H1 (cell line): ENCODE results near the gene IL1R1. TPM values are rescaled to one million over a fixed set of nuclear protein-coding genes. Genes with fewer than 3 reads are reported as not detected.

ENCODE experiments used
- CTCF ChIA-PET: fragments of 300-600 bp; sonication (Branson Sonifier 250); formaldehyde crosslinking; loops from one replicate; lab custom pipeline; 2021; ENCODE audit not compliant: partially characterized antibody; lab: Charles Lee
- POLR2A ChIA-PET: fragments of 300-600 bp; sonication (Branson Sonifier 250); formaldehyde crosslinking; loops from one replicate; lab custom pipeline; 2021; ENCODE audit warnings: inconsistent platforms; ENCODE audit not compliant: partially characterized antibody; lab: Charles Lee
- DNase-seq, 2 experiments: peaks; one replicate each; pipeline versions ENCODE4 v3.0.0 to v3.0.0-alpha.2; 2010 to 2022; ENCODE audit warnings: low spot score in 2 of 2, low read depth in 1 of 2, mixed read lengths in 1 of 2
- FAIRE-seq: peaks from 2 replicates; lab custom pipeline; 2011; peaks lifted over from hg19 to GRCh38; lab: Jason Lieb, UNC
- H2AFZ ChIP-seq: 2 replicates; pipeline ENCODE4 v1.8.1; 2012; ENCODE audit warnings: low read length, inconsistent platforms
- H2AK5ac ChIP-seq: 2 replicates; pipeline ENCODE4 v1.6.1; 2013; ENCODE audit warnings: low read depth, low read length
- H2BK120ac ChIP-seq: replicated peaks from 2 replicates; pipeline ENCODE3; 2013; ENCODE audit warnings: low read depth, low read length, inconsistent platforms
- H2BK12ac ChIP-seq: 2 replicates; pipeline ENCODE4 v1.6.1; 2013; ENCODE audit warnings: low read depth, low read length
- H2BK15ac ChIP-seq: 2 replicates; pipeline ENCODE4 v1.6.1; 2013; ENCODE audit warnings: low read length
- H2BK20ac ChIP-seq: 2 replicates; pipeline ENCODE4 v1.6.1; 2013; ENCODE audit warnings: low read length
- H2BK5ac ChIP-seq: 2 replicates; pipeline ENCODE4 v1.6.1; 2013; ENCODE audit warnings: low read depth, low read length
- H3K14ac ChIP-seq: 2 replicates; pipeline ENCODE4 v1.6.1; 2013; ENCODE audit warnings: inconsistent platforms; ENCODE audit not compliant: insufficient read length
- H3K18ac ChIP-seq: 2 replicates; pipeline ENCODE4 v1.6.1; 2013; ENCODE audit warnings: low read length; ENCODE audit errors: extremely low read depth
- H3K23ac ChIP-seq: 2 replicates; pipeline ENCODE4 v1.6.1; 2013; ENCODE audit warnings: inconsistent platforms; ENCODE audit not compliant: insufficient read length
- H3K23me2 ChIP-seq: 2 replicates; pipeline ENCODE4 v1.6.1; 2013; ENCODE audit warnings: low read depth, low read length
- H3K27ac ChIP-seq: 2 replicates; pipeline ENCODE4 v1.6.1; 2011; ENCODE audit warnings: low read depth, low read length, inconsistent platforms
- H3K27me3 ChIP-seq, 4 experiments: replicated peaks in 1 of 4; 1 replicate in 1 of 4; 2 replicates in 3 of 4; pipeline versions ENCODE4 v1.6.1 to v1.8.1; 2011 to 2013; ENCODE audit warnings: low read length in 3 of 4, mild to moderate bottlenecking in 3 of 4, inconsistent platforms in 2 of 4, mixed read lengths in 2 of 4, moderate library complexity in 1 of 4; ENCODE audit not compliant: control insufficient read depth in 3 of 4, insufficient read depth in 3 of 4; ENCODE audit errors: extremely low read depth in 1 of 4
- H3K36me3 ChIP-seq, 4 experiments: 2 replicates each; pipeline versions ENCODE4 v1.6.1 to v1.8.1; 2011 to 2013; ENCODE audit warnings: mild to moderate bottlenecking in 4 of 4, low read length in 3 of 4, moderate library complexity in 2 of 4, control low read depth in 1 of 4, inconsistent platforms in 1 of 4; ENCODE audit not compliant: insufficient read depth in 4 of 4, control insufficient read depth in 2 of 4
- H3K4ac ChIP-seq: replicated peaks from 2 replicates; pipeline ENCODE3; 2013; ENCODE audit warnings: low read length, low read depth, mixed read lengths, inconsistent platforms; ENCODE audit not compliant: insufficient read length
- H3K4me1 ChIP-seq, 4 experiments: replicated peaks in 1 of 4; 1 replicate in 1 of 4; 2 replicates in 3 of 4; pipeline versions ENCODE4 v1.6.1 to v1.8.1; 2011 to 2013; ENCODE audit warnings: low read length in 3 of 4, inconsistent platforms in 2 of 4, mixed read lengths in 1 of 4; ENCODE audit not compliant: insufficient read depth in 4 of 4, control insufficient read depth in 3 of 4
- H3K4me2 ChIP-seq, 2 experiments: 2 replicates each; pipeline versions ENCODE4 v1.6.1 to v1.8.1; 2011 to 2013; ENCODE audit warnings: low read depth in 2 of 2, low read length in 2 of 2, control low read depth in 1 of 2, inconsistent platforms in 1 of 2, mild to moderate bottlenecking in 1 of 2; ENCODE audit not compliant: insufficient read depth in 1 of 2
- H3K4me3 ChIP-seq, 4 experiments: fragments of 200-600, 300-600 bp in 1 of 4; sonication (generic), shearing (Covaris generic), sonication (Bioruptor Twin) in 1 of 4; 2 replicates each; pipeline versions ENCODE4 v1.5.1 to v1.8.1; 2011 to 2016; ENCODE audit warnings: low read length in 4 of 4, low read depth in 3 of 4, control low read depth in 2 of 4, inconsistent platforms in 2 of 4, mild to moderate bottlenecking in 2 of 4, mixed read lengths in 1 of 4, moderate library complexity in 1 of 4; ENCODE audit not compliant: insufficient read depth in 2 of 4; ENCODE audit errors: extremely low read depth in 1 of 4
- H3K56ac ChIP-seq: replicated peaks from 2 replicates; pipeline ENCODE3; 2013; ENCODE audit warnings: low read depth, mild to moderate bottlenecking, mixed read lengths, low read length, inconsistent platforms; ENCODE audit not compliant: insufficient read length
- H3K79me1 ChIP-seq: 2 replicates; pipeline ENCODE4 v1.6.1; 2013; ENCODE audit warnings: low read depth, low read length, control low read depth
- H3K79me2 ChIP-seq, 2 experiments: 2 replicates each; pipeline versions ENCODE4 v1.6.1 to v1.8.1; 2012 to 2013; ENCODE audit warnings: low read length in 2 of 2, mild to moderate bottlenecking in 2 of 2, inconsistent platforms in 1 of 2; ENCODE audit not compliant: insufficient read depth in 2 of 2, control insufficient read depth in 1 of 2
- H3K9ac ChIP-seq, 4 experiments: replicated peaks in 1 of 4; 1 replicate in 1 of 4; 2 replicates in 3 of 4; pipeline versions ENCODE4 v1.6.1 to v1.8.1; 2011 to 2013; ENCODE audit warnings: low read depth in 3 of 4, low read length in 3 of 4, control low read depth in 2 of 4, mild to moderate bottlenecking in 2 of 4, moderate library complexity in 2 of 4, inconsistent platforms in 1 of 4; ENCODE audit errors: extremely low read depth in 1 of 4
- H3K9me3 ChIP-seq, 2 experiments: 2 replicates each; pipeline versions ENCODE4 v1.6.1 to v1.8.1; 2012 to 2013; ENCODE audit warnings: mild to moderate bottlenecking in 2 of 2, moderate library complexity in 2 of 2, control low read depth in 1 of 2, inconsistent platforms in 1 of 2, low read depth in 1 of 2, low read length in 1 of 2, mixed read lengths in 1 of 2; ENCODE audit not compliant: insufficient read depth in 2 of 2
- H4K20me1 ChIP-seq, 2 experiments: replicated peaks in 1 of 2; 2 replicates each; pipeline versions ENCODE3 to v1.8.1; 2011 to 2013; ENCODE audit warnings: inconsistent platforms in 2 of 2, low read length in 2 of 2, mild to moderate bottlenecking in 1 of 2; ENCODE audit not compliant: insufficient read depth in 2 of 2, control insufficient read depth in 1 of 2
- H4K5ac ChIP-seq: 2 replicates; pipeline ENCODE4 v1.6.1; 2013; ENCODE audit warnings: low read length, low read depth, mixed read lengths, inconsistent platforms; ENCODE audit not compliant: insufficient read length
- H4K8ac ChIP-seq: 2 replicates; pipeline ENCODE4 v1.8.0; 2013; ENCODE audit warnings: mild to moderate bottlenecking, moderate library complexity, low read length, inconsistent platforms; ENCODE audit not compliant: insufficient read depth; ENCODE audit errors: extremely low read depth
- H4K91ac ChIP-seq: replicated peaks from 2 replicates; pipeline ENCODE3; 2013; ENCODE audit warnings: low read length, mixed read lengths, inconsistent platforms; ENCODE audit not compliant: insufficient read length
- ASH2L ChIP-seq: fragments of 200-600, 300-600 bp; sonication (generic); IDR thresholded peaks from one replicate; pipeline ENCODE4 v1.7.1; 2017; ENCODE audit warnings: low read length
- CEBPB ChIP-seq: IDR thresholded peaks from 2 replicates; pipeline ENCODE4 v1.6.1; 2012; ENCODE audit warnings: low read depth, low read length
- CHD1 ChIP-seq: IDR thresholded peaks from 2 replicates; pipeline ENCODE4 v1.6.1; 2012; ENCODE audit warnings: low read depth, low read length, improper control_type of control experiment
- CHD2 ChIP-seq: IDR thresholded peaks from 2 replicates; pipeline ENCODE4 v1.6.1; 2012; ENCODE audit warnings: low read length, improper control_type of control experiment
- EGR1 ChIP-seq: IDR thresholded peaks from 2 replicates; pipeline ENCODE4 v1.6.1; 2011; ENCODE audit warnings: low read depth, low read length, borderline replicate concordance
- JUN ChIP-seq: IDR thresholded peaks from 2 replicates; pipeline ENCODE4 v1.6.1; 2011; ENCODE audit warnings: low read depth, mild to moderate bottlenecking, improper control_type of control experiment, low read length
- JUND ChIP-seq: IDR thresholded peaks from 2 replicates; pipeline ENCODE4 v1.6.1; 2011; ENCODE audit warnings: mild to moderate bottlenecking, improper control_type of control experiment, low read length
- KDM1A ChIP-seq: fragments of 200-600, 300-600 bp; sonication (generic); IDR thresholded peaks from 2 replicates; pipeline ENCODE4 v1.7.1; 2016; ENCODE audit warnings: mild to moderate bottlenecking, low read length, borderline replicate concordance
- KDM5A ChIP-seq: fragments of 200-600 bp; IDR thresholded peaks from 2 replicates; pipeline ENCODE4 v1.7.1; 2012; ENCODE audit warnings: mild to moderate bottlenecking, low read length, inconsistent platforms, mixed read lengths
- MAFK ChIP-seq: IDR thresholded peaks from 2 replicates; pipeline ENCODE4 v1.6.1; 2012; ENCODE audit warnings: low read depth, mild to moderate bottlenecking, improper control_type of control experiment, low read length
- RNF2 ChIP-seq: fragments of 200-900, 300-1000 bp; sonication (generic); IDR thresholded peaks from 2 replicates; pipeline ENCODE4 v1.7.1; 2016; ENCODE audit warnings: borderline replicate concordance, low read depth, mild to moderate bottlenecking, antibody characterized with exemption, low read length; ENCODE audit not compliant: poor library complexity, severe bottlenecking; ENCODE audit errors: missing control alignments
- SP1 ChIP-seq: IDR thresholded peaks from 2 replicates; pipeline ENCODE4 v1.6.1; 2011; ENCODE audit warnings: low read depth, low read length
- YY1 ChIP-seq: IDR thresholded peaks from 2 replicates; pipeline ENCODE4 v1.6.1; 2011; ENCODE audit warnings: low read depth, mild to moderate bottlenecking, low read length
- WGBS, 2 experiments: shearing (Covaris generic) in 1 of 2; methylation state at CpG; one replicate each; pipeline versions ENCODE4 v1.1.6 to v1.1.7; 2013 to 2015; ENCODE audit warnings: low lambda C conversion rate in 2 of 2, mixed read lengths in 2 of 2, inconsistent platforms in 1 of 2, low coverage in 1 of 2, missing lambda C conversion rate in 1 of 2; ENCODE audit not compliant: insufficient replicate concordance in 2 of 2, insufficient coverage in 1 of 2, insufficient read length in 1 of 2; ENCODE audit errors: extremely low coverage in 1 of 2, missing lambda C conversion rate in 1 of 2; 5-methylcytosine and 5-hydroxymethylcytosine counted together
- polyA plus RNA-seq, 7 experiments: library from polyadenylated mRNA; depleted of rRNA in 3 of 7; stranded (reverse) in 5 of 7; unstranded in 2 of 7; fragments of >200 nt in 5 of 7; fragments of 200-250 nt in 2 of 7; gene quantifications; 1 replicate in 5 of 7; 2 replicates in 1 of 7; 4 replicates in 1 of 7; pipeline versions ENCODE4 v1.2.1 to v1.2.3, GENCODE V29; 2011 to 2013; ENCODE audit warnings: missing spikeins in 2 of 7, mixed read lengths in 2 of 7
- total RNA-seq: library from RNA; stranded (reverse); fragmentation: NEBNext Ultra II Directional; extraction: Animal tissue kit (Norgen Biotek cat#: 25700); gene quantifications from 2 replicates; pipeline ENCODE4 v1.2.1, GENCODE V29; 2021

IL1R1 gene
- total and polyA plus RNA-seq, 2 of the 8 experiments (the other 6 are each of a cell fraction or from before 2014, with no cell fraction given), result 0.34 to 0.47 TPM

GRCh38 chr2:102140377-102140776, 2.2 kb upstream of the IL1R1 start:
- H3K9ac ChIP-seq, result no peak overlapping the region
- no peak overlapping the region for H3K18ac ChIP-seq
- ChIA-PET CTCF (interaction anchor here (0.5 to 1.9 kb wide), 5 partner anchors 14 to 100 kb away, joined by 4 to 11 read pairs (median 5); no protein-coding TSS in a partner anchor), POLR2A (no interaction called here)
- H2BK120ac ChIP-seq, result no peak overlapping the region
- H2BK5ac ChIP-seq, result no peak overlapping the region
- no peak overlapping the region for H2AFZ ChIP-seq
- H2BK20ac ChIP-seq, result no peak overlapping the region
- H4K8ac ChIP-seq, result no peak overlapping the region
- H3K79me1 ChIP-seq, result no peaks in the 10 kb centered on the region
- FAIRE-seq (no peak), DNase-seq (no peak)
- H3K27ac ChIP-seq, result no peak overlapping the region
- no peak overlapping the region for H3K56ac ChIP-seq
- H2BK12ac ChIP-seq, result no peak overlapping the region
- H3K4ac ChIP-seq, result no peak overlapping the region
- H3K4me2 ChIP-seq, result no peak overlapping the region
- no peaks in the 10 kb centered on the region for H4K20me1 ChIP-seq
- H3K4me1 ChIP-seq, result peaks cover 0 to 8% (median under 1%) of the 10 kb centered on the region in 4 experiments; a peak in 4 of 7 replicates
- H3K36me3 ChIP-seq, result no peaks in the 10 kb centered on the region
- no peak overlapping the region for H2AK5ac ChIP-seq
- peaks cover 6 to 35% (median 24%) of the 10 kb centered on the region in 4 experiments for H3K27me3 ChIP-seq
- no peak overlapping the region for H3K4me3 ChIP-seq
- H3K23ac ChIP-seq, result no peak overlapping the region
- WGBS, 2 experiments, result 86% methylated on average over 2 of the region's 2 CpGs; no CpG with 5 or more reads in 1 of the 2 experiments
- H3K14ac ChIP-seq, result no peak overlapping the region
- no peak overlapping the region for H2BK15ac ChIP-seq
- H4K91ac ChIP-seq, result no peak overlapping the region
- H4K5ac ChIP-seq, result no peak overlapping the region
- H3K23me2 ChIP-seq, result peaks cover 4% of the 10 kb centered on the region
- peaks cover 0 to 6% of the 10 kb centered on the region in 2 experiments; a peak in 2 of 4 replicates for H3K9me3 ChIP-seq
- no peaks in the 10 kb centered on the region for H3K79me2 ChIP-seq
- TF ChIP-seq KDM1A (no peak), ASH2L (no peak), CEBPB (no peak), KDM5A (no peak), RNF2 (no peak), JUN (no peak), MAFK (no peak), CHD1 (no peak), SP1 (no peak), EGR1 (no peak), YY1 (no peak), JUND (no peak), CHD2 (no peak)
